Stimulated activated CD8-positive, alpha-beta memory T cell treated with anti-CD3 and anti-CD28 coated beads, Interleukin-15, amount 100 ng/mL, for 4 hours (primary cell): ENCODE data around the gene CD81.
A peak's percentile ranks its signal among the peaks of the same experiment; 100 is the strongest.

Experiments used
- DNase-seq, 2 donors: peaks; one replicate each; pipeline ENCODE4 v3.0.0-alpha.2; 2020; ENCODE audit warnings: low read depth in 2 of 2

The CD81 gene

GRCh38 chr11:2421226-2421994 is 44.3 kb downstream of the CD81 start:
- no peak for DNase-seq

- no peak for DNase-seq
Measured at GRCh38 chr11:2421996-2422395, 44.9 kb downstream of the CD81 start.

GRCh38 chr11:2422461-2423156 is 45.5 kb downstream of the CD81 start:
- DNase-seq: no peak

- no peak for DNase-seq
Measured at GRCh38 chr11:2423157-2424025, 46.3 kb downstream of the CD81 start.

GRCh38 chr11:2424811-2425495 is 47.8 kb downstream of the CD81 start:
- no peak for DNase-seq

- DNase-seq: no peak
Measured at GRCh38 chr11:2425506-2425905, 48.4 kb downstream of the CD81 start.

- DNase-seq: no peak
Measured at GRCh38 chr11:2426221-2426620, 49.1 kb downstream of the CD81 start.

GRCh38 chr11:2426826-2427521 is 49.9 kb downstream of the CD81 start:
- no peak for DNase-seq

GRCh38 chr11:2427721-2428321 is 50.7 kb downstream of the CD81 start:
- no peak for DNase-seq

GRCh38 chr11:2428322-2428795 is 51.2 kb downstream of the CD81 start:
- peak; percentile 51 to 72 for DNase-seq

GRCh38 chr11:2431395-2431794 is 54.3 kb downstream of the CD81 start:
- no peak for DNase-seq

- DNase-seq: no peak
Measured at GRCh38 chr11:2432171-2432621, 55.1 kb downstream of the CD81 start.

- no peak for DNase-seq
Measured at GRCh38 chr11:2432628-2433071, 55.5 kb downstream of the CD81 start.

- DNase-seq: no peak
Measured at GRCh38 chr11:2433106-2433925, 56.2 kb downstream of the CD81 start.

GRCh38 chr11:2434008-2434407 is 56.9 kb downstream of the CD81 start:
- no peak for DNase-seq

GRCh38 chr11:2434506-2435255 is 57.6 kb downstream of the CD81 start:
- DNase-seq: no peak

GRCh38 chr11:2435288-2436012 is 58.3 kb downstream of the CD81 start:
- DNase-seq: no peak

GRCh38 chr11:2436013-2436520 is 59.0 kb downstream of the CD81 start:
- no peak for DNase-seq
